ENCODE data around the gene CEP170B.

DNA sequence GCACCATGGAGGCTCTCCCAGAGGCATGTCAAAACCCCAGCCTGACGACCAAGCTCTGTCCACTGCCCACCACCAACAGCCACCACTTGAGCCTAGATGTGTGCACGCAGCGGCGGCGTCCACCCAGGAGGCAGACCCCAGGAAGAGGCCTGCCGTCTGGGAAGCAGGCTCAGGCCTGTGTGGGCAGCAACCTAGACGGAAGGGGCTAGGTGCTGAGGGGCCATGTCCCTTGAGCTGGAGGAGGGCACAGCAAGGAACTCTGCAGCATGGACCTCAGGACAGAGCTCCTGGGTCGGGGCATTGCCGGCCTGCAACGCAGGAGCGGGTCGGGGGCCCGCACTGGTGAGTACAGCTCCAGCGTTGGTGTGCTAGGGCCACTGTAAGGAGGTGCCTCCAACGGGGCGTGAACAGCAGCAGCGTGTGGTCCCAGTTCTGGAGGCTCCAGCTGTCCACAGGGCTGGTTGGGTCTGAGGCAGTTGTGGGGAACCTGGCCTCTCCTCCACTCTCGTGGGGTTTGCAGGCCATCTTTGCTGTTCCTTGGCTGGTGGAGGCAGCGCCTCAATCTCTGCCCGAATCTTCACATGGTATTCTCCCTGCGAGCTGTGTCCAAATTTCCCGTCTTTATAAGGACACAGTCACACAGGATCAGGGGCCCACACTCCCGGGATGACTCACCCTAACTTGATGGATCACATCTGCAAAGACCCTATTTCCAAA, 43.7 kb upstream of the CEP170B start:
- TF ChIP-seq ARNTL (CRISPR knock-in tag; IDR thresholded peaks at IDR 0.05; ENCODE audit: borderline replicate concordance, low read depth) (no peak), CSDC2 (CRISPR knock-in tag; IDR thresholded peaks at IDR 0.05) (no peak), ZNF70 (CRISPR knock-in tag; IDR thresholded peaks at IDR 0.05) (no peak), OSR1 (CRISPR knock-in tag; IDR thresholded peaks at IDR 0.05) (no peak), ZFP3 (CRISPR knock-in tag; IDR thresholded peaks at IDR 0.05) (no peak), SNAI2 (CRISPR knock-in tag; IDR thresholded peaks at IDR 0.05) (no peak), TCF4 (CRISPR knock-in tag; IDR thresholded peaks at IDR 0.05; ENCODE audit: borderline replicate concordance) (no peak), ZNF8 (CRISPR knock-in tag; IDR thresholded peaks at IDR 0.05) (no peak), ISL1 (CRISPR knock-in tag; IDR thresholded peaks at IDR 0.05) (no peak), ZNF565 (CRISPR knock-in tag; conservative IDR thresholded peaks at IDR 0.05; ENCODE audit: low read depth) (no peak)
- TF ChIP-seq, protein P1, sequence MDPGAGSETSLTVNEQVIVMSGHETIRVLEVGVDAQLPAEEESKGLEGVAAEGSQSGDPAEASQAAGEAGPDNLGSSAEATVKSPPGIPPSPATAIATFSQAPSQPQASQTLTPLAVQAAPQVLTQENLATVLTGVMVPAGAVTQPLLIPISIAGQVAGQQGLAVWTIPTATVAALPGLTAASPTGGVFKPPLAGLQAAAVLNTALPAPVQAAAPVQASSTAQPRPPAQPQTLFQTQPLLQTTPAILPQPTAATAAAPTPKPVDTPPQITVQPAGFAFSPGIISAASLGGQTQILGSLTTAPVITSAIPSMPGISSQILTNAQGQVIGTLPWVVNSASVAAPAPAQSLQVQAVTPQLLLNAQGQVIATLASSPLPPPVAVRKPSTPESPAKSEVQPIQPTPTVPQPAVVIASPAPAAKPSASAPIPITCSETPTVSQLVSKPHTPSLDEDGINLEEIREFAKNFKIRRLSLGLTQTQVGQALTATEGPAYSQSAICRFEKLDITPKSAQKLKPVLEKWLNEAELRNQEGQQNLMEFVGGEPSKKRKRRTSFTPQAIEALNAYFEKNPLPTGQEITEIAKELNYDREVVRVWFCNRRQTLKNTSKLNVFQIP (CRISPR knock-in tag; IDR thresholded peaks at IDR 0.05; ENCODE audit: borderline replicate concordance, low read depth), result no peak
- TF ChIP-seq, protein P2, sequence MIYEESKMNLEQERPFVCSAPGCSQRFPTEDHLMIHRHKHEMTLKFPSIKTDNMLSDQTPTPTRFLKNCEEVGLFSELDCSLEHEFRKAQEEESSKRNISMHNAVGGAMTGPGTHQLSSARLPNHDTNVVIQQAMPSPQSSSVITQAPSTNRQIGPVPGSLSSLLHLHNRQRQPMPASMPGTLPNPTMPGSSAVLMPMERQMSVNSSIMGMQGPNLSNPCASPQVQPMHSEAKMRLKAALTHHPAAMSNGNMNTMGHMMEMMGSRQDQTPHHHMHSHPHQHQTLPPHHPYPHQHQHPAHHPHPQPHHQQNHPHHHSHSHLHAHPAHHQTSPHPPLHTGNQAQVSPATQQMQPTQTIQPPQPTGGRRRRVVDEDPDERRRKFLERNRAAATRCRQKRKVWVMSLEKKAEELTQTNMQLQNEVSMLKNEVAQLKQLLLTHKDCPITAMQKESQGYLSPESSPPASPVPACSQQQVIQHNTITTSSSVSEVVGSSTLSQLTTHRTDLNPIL (CRISPR knock-in tag; IDR thresholded peaks at IDR 0.05; ENCODE audit: low read depth), result no peak

Measured in SK-N-SH treated with all-trans-retinoic acid at 6 μM for 48 hours (cell line).